H1 (cell line): ENCODE measurements around the gene PA2G4. TPM values are rescaled to one million over a fixed set of nuclear protein-coding genes. Genes with fewer than 3 reads are reported as not detected.

Experiments used
- BRCA1 ChIP-seq: IDR thresholded peaks from 2 replicates; pipeline ENCODE4 v1.6.1; 2012; ENCODE audit warnings: low read depth, low read length, improper control_type of control experiment
- KDM5A ChIP-seq: fragments of 200-600 bp; IDR thresholded peaks from 2 replicates; pipeline ENCODE4 v1.7.1; 2012; ENCODE audit warnings: mild to moderate bottlenecking, low read length, inconsistent platforms, mixed read lengths
- PHF8 ChIP-seq: fragments of 200-600 bp; sonication (generic); conservative IDR thresholded peaks from 2 replicates; pipeline ENCODE4 v1.7.1; 2012; ENCODE audit warnings: low read depth, mild to moderate bottlenecking, inconsistent platforms, low read length, moderate library complexity
- RFX5 ChIP-seq: IDR thresholded peaks from 2 replicates; pipeline ENCODE4 v1.6.1; 2011; ENCODE audit warnings: low read depth, low read length, improper control_type of control experiment, borderline replicate concordance
- SAP30 ChIP-seq: fragments of 300-600 bp; sonication (generic); IDR thresholded peaks from 2 replicates; pipeline ENCODE4 v1.7.1; 2012; ENCODE audit warnings: low read length, moderate library complexity, mild to moderate bottlenecking, inconsistent platforms; ENCODE audit not compliant: insufficient read depth, insufficient replicate concordance
- SP2 ChIP-seq: IDR thresholded peaks from 2 replicates; pipeline ENCODE4 v1.6.1; 2012; ENCODE audit warnings: mild to moderate bottlenecking, low read length, inconsistent platforms
- polyA plus RNA-seq, 7 experiments: library from polyadenylated mRNA; depleted of rRNA in 3 of 7; stranded (reverse) in 5 of 7; unstranded in 2 of 7; fragments of >200 nt in 5 of 7; fragments of 200-250 nt in 2 of 7; gene quantifications; 1 replicate in 5 of 7; 2 replicates in 1 of 7; 4 replicates in 1 of 7; pipeline versions ENCODE4 v1.2.1 to v1.2.3, GENCODE V29; 2011 to 2013; ENCODE audit warnings: missing spikeins in 2 of 7, mixed read lengths in 2 of 7
- total RNA-seq: library from RNA; stranded (reverse); fragmentation: NEBNext Ultra II Directional; extraction: Animal tissue kit (Norgen Biotek cat#: 25700); gene quantifications from 2 replicates; pipeline ENCODE4 v1.2.1, GENCODE V29; 2021
- TF ChIP-seq, protein P1 (sequence below): IDR thresholded peaks from 2 replicates; pipeline ENCODE4 v1.6.1; 2012; ENCODE audit warnings: inconsistent platforms

PA2G4 gene
- total and polyA plus RNA-seq, 2 of the 8 experiments (the other 6 are each of a cell fraction or from before 2014, with no cell fraction given): 159 to 242 TPM

DNA sequence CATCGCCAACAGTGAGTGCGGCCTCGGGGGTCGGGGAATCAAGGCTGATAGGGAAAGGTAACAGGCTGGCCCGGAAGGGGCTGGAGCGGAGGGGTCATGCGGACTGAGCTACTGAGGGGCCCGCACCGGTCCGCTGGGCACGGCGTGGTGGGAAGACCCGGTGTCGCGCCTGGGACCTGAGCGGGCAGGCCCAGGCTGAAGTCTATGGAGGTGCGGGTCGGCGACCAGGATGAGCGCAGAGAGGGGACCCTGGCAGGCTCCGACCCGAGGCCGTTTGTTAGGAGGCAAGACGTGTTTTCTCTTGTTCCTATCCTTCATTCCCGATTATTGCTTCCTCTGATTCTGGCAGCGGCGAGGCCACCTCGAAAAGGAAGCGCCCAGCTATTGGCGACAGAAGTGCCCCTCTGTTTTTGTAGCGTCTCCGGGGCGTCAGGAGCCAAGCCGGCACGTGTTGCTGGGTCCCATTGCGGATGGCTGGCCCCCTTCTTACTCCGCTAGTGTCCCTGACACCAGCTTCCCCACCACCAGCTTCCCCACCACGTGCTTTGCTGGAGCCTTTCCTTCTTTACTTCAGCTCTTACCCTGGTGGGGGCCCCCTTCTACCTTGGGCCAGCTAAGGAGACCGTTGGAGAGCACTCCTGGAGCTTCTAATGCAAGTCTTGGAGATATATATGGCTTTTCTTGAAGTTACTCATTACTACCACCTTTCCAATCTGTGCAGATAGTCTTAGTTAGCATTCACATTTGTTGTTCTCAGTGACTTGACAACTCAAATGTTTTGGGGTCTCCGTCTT, 653 bp downstream of the PA2G4 start (continued):
- TF ChIP-seq, protein P1, sequence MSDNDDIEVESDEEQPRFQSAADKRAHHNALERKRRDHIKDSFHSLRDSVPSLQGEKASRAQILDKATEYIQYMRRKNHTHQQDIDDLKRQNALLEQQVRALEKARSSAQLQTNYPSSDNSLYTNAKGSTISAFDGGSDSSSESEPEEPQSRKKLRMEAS: peak; percentile 85
- TF ChIP-seq PHF8 (peak; percentile 34; the same call in 1 of the 2 replicates), SP2 (no peak), KDM5A (no peak), RFX5 (no peak), BRCA1 (no peak), SAP30 (peak; percentile 97)
- TF ChIP-seq, all 59 proteins: peak for 8
